Left lung (tissue), 10 donors: ENCODE data around the gene MAML1. TPM values are rescaled to one million over a fixed set of nuclear protein-coding genes. Genes with fewer than 3 reads are reported as not detected.

Experiments used
- ATAC-seq: fragments of 200-7000 bp; cut with Tn5 transposase; one replicate; pipeline ENCODE4 v1.9.1; 2020; ENCODE audit warnings: moderate library complexity
- DNase-seq, 4 donors: peaks; one replicate each; pipeline ENCODE4 v3.0.0-alpha.2; 2013 to 2020
- H3K27ac ChIP-seq, 2 donors: fragments of 200-600 bp; sonication (generic) in 1 of 2; one replicate each; pipeline versions ENCODE4 v1.5.0 to v1.8.0; 2020 to 2021
- H3K27me3 ChIP-seq, 2 donors: fragments of 200-600 bp; sonication (generic) in 1 of 2; one replicate each; pipeline versions ENCODE4 v1.5.0 to v1.8.0; 2020 to 2021
- H3K36me3 ChIP-seq, 2 donors: fragments of 200-600 bp; sonication (generic) in 1 of 2; one replicate each; pipeline versions ENCODE4 v1.5.0 to v1.8.0; 2020 to 2021
- H3K4me1 ChIP-seq, 2 donors: fragments of 200-600 bp; one replicate each; pipeline ENCODE4 v1.8.0; 2021
- H3K4me3 ChIP-seq, 2 donors: fragments of 200-600 bp; sonication (generic) in 1 of 2; one replicate each; pipeline versions ENCODE4 v1.5.0 to v1.8.0; 2020 to 2021; ENCODE audit warnings: mild to moderate bottlenecking in 1 of 2
- H3K9me3 ChIP-seq, 2 donors: fragments of 200-600 bp; sonication (generic) in 1 of 2; one replicate each; pipeline versions ENCODE4 v1.5.0 to v1.8.0; 2020 to 2021
- intact Hi-C, 2 donors: fragments of 100-400 bp; cut with DNase I; formaldehyde crosslinking; loops; one replicate each; pipeline versions ENCODE4 v1.11.2 to v1.14.2; 2022
- polyA plus RNA-seq, 6 donors: library from polyadenylated mRNA; unstranded; fragments of 120-200 nt; gene quantifications; one replicate each; pipeline ENCODE4 v1.2.1, GENCODE V29; 2013; ENCODE audit not compliant: insufficient read length in 6 of 6
- total RNA-seq, 2 donors: library from RNA; stranded (reverse); fragmentation: NEBNext Ultra II Directional; extraction: Animal tissue kit (Norgen Biotek cat#: 25700); gene quantifications; one replicate each; pipeline ENCODE4 v1.2.1, GENCODE V29; 2021
- TF ChIP-seq, protein P1 (sequence below), 2 donors: fragments of 200-600 bp; sonication (generic) in 1 of 2; IDR thresholded peaks; one replicate each; pipeline versions ENCODE4 v1.5.0 to v1.8.0; 2021; ENCODE audit warnings: antibody characterized with exemption in 2 of 2
- donor health status: DM: no; HTN: yes; CAD: no.
- donor health status: DM: no; HTN: no; CAD: no.

The MAML1 gene
- total and polyA plus RNA-seq, 8 donors, result 23.8 to 48.1 (median 43.9) TPM

DNA sequence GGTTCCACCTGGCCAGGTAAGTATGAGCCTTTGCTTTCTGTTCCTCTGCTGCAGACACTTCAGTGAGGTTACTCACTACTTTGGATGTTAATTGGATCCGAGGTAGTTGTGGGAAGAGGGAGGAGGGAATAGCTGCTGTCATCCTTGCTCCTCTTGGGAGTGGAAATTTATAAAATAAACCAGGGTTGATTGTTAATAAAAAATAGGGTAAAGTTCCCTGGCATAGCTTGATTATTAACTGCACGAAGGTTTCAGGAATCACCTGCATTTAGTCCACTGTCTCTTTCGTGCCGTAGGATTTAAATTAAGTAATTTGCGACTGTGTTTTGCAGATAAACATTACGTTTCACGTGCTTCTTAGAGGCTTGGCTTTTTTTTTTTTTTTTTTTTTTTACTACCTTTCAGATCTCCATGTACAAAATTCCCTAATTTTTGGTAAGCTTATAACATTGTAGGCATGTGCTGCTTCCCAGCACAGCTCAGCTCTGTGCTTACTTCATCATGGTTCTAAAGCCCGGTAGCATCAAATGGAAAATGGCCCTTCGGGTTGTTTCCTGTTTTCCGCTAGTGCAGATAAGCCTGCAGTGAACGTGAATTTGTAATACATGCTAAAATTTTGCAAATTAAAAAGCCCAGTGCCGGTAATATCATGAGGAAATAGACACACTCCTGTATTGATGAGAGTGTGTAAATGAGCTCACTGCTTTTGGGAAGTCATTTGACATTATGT, 34.3 kb downstream of the MAML1 start:
- Histone ChIP-seq H3K4me1 (peaks cover 17 to 95% of the 10 kb centered on the region in 2 donors), H3K27me3 (no peaks in the 10 kb centered on the region), H3K36me3 (peaks cover 0 to 69% of the 10 kb centered on the region in 2 donors), H3K27ac (peak overlapping the region in 1 of 2 donors; percentile 60), H3K9me3 (no peaks in the 10 kb centered on the region), H3K4me3 (no peak overlapping the region)
- ATAC-seq, result no peak
- TF ChIP-seq, protein P1, sequence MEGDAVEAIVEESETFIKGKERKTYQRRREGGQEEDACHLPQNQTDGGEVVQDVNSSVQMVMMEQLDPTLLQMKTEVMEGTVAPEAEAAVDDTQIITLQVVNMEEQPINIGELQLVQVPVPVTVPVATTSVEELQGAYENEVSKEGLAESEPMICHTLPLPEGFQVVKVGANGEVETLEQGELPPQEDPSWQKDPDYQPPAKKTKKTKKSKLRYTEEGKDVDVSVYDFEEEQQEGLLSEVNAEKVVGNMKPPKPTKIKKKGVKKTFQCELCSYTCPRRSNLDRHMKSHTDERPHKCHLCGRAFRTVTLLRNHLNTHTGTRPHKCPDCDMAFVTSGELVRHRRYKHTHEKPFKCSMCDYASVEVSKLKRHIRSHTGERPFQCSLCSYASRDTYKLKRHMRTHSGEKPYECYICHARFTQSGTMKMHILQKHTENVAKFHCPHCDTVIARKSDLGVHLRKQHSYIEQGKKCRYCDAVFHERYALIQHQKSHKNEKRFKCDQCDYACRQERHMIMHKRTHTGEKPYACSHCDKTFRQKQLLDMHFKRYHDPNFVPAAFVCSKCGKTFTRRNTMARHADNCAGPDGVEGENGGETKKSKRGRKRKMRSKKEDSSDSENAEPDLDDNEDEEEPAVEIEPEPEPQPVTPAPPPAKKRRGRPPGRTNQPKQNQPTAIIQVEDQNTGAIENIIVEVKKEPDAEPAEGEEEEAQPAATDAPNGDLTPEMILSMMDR (IDR thresholded peaks at IDR 0.05), result no peak
- intact Hi-C loops, result loop anchor here in 1 of 2 donors (10.0 kb wide), 1 partner anchor 138 kb away; the partner anchor contains the start of gene TBC1D9B
- DNase-seq, result no peak

DNA sequence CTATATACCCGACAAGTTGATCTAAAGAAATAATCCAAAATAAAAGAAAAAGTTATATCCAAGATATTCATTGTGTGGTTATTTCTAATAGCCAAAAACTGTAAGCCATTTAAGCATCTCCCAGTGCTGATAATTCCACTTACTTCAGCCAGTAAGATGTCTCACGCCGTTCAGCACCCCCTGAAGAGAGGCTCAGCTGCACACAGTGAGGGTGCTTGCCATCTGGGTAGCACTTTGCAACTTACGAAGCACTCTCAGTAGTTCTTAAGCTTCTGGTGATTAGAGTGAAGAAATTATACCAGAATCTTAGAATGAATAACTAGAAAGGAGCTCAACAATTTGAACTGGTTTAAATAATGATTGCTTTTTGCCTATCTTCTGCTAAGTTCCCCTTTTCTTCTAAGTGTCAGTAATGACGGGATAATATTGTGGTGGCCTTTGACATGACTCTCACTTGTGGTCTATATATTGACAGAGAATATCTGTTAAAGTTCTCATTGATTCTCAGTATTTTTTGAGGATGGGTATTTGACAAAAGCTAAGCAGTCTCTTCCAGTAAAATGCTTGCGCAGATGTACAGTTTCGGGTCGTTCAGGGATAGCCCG, 35.0 kb downstream of the MAML1 start:
- Histone ChIP-seq H3K27me3 (no peaks in the 10 kb centered on the region), H3K27ac (no peak overlapping the region), H3K9me3 (no peaks in the 10 kb centered on the region), H3K4me3 (no peak overlapping the region), H3K4me1 (peaks cover 10 to 95% of the 10 kb centered on the region in 2 donors), H3K36me3 (peaks cover 0 to 76% of the 10 kb centered on the region in 2 donors)
- TF ChIP-seq, protein P1 (IDR thresholded peaks at IDR 0.05), result no peak
- DNase-seq (no peak), ATAC-seq (no peak)
- intact Hi-C loops, result loop anchor here in 1 of 2 donors (10.0 kb wide), 1 partner anchor 137 kb away; the partner anchor contains the start of gene TBC1D9B

DNA sequence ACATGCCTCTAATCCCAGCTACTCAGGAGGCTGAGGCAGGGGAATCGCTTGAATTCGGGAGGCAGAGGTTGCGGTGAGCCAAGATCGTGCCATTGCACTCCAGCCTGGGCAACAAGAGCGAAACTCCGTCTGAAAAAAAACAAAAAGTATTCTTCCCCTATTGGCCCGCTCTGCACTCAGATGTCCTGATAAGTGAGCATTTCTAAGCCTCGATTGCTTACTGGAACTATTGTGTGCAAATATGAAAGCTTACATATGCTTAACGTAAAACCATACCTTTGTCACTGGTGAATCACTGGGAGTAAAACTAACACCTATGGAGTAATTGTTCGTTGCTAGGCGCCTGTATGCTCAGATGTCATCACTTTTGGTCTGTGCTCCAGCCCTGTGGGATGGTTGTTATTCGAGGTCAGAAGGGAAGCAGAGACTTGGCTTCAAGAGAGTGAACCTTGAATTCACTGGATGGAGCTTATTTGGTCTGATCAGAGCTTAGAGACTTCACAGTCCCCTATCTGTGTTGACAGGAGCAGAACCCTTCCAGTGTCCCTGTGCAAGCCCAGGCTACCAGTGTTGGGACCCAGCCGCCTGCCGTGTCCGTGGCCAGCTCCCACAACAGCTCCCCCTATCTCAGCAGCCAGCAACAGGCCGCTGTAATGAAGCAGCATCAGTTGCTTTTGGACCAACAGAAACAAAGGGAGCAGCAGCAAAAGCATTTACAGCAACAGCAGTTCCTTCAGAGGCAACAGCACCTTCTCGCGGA, 35.9 kb downstream of the MAML1 start:
- no peak for ATAC-seq
- Histone ChIP-seq H3K36me3 (peaks cover 0 to 85% of the 10 kb centered on the region in 2 donors), H3K9me3 (no peaks in the 10 kb centered on the region), H3K4me3 (no peak overlapping the region), H3K4me1 (peaks cover 1 to 89% of the 10 kb centered on the region in 2 donors), H3K27ac (no peak overlapping the region), H3K27me3 (no peaks in the 10 kb centered on the region)
- TF ChIP-seq, protein P1 (IDR thresholded peaks at IDR 0.05), result no peak
- DNase-seq, result peak in 1 of 4 donors; percentile 26
- intact Hi-C loops, result loop anchor here in 1 of 2 donors (10.0 kb wide), 1 partner anchor 136 kb away; the partner anchor contains the start of gene TBC1D9B

DNA sequence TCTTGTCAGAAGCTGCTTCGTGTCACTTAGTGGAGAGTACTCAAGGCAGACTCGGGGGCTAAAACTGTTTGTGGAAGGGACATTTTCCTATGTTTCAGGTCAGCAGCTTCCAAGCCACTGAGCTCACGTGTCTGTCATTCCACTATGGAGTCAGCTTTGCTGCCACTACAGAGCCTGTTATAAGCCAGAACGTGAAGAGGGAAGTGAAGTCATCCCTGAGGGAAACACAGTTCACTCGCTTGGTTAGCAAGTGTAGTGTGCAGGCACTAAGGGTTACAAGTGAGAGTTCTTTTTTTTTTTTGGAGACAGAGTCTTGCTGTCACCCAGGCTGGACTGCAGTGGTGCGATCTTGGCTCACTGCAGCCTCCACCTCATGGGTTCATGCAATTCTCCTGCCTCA, 36.6 kb downstream of the MAML1 start:
- Histone ChIP-seq H3K27ac (no peak overlapping the region), H3K4me3 (no peak overlapping the region), H3K9me3 (no peaks in the 10 kb centered on the region), H3K27me3 (no peaks in the 10 kb centered on the region), H3K36me3 (peaks cover 0 to 93% of the 10 kb centered on the region in 2 donors), H3K4me1 (peaks cover 0 to 81% of the 10 kb centered on the region in 2 donors)
- DNase-seq (no peak), ATAC-seq (no peak)
- TF ChIP-seq, protein P1 (IDR thresholded peaks at IDR 0.05), result no peak
- intact Hi-C loops, result loop anchor here in 1 of 2 donors (10.0 kb wide), 1 partner anchor 136 kb away; the partner anchor contains the start of gene TBC1D9B
